Caco-2 (cell line): ENCODE results near the gene PLXDC2. TPM values are rescaled to one million over a fixed set of nuclear protein-coding genes. Genes with fewer than 3 reads are reported as not detected.

Source experiments
- BruUV-seq: library from RNA; stranded (reverse); fragments of 400-500 nt; replicated peaks from 2 replicates; lab custom pipeline; 2021; lab: Mats Ljungman, UMichigan
- CTCF ChIA-PET: fragments of 300-600 bp; sonication (Branson Sonifier 250); formaldehyde crosslinking; loops from one replicate; lab custom pipeline; 2022; ENCODE audit warnings: antibody characterized with exemption; lab: Charles Lee
- POLR2A ChIA-PET: fragments of 300-600 bp; sonication (Branson Sonifier 250); formaldehyde crosslinking; loops from one replicate; lab custom pipeline; 2022; ENCODE audit warnings: antibody characterized with exemption; lab: Charles Lee
- DNase-seq, 2 experiments: peaks; one replicate each; pipeline versions ENCODE4 v3.0.0 to v3.0.0-alpha.2; 2020 to 2022
- H3K27me3 ChIP-seq: replicated peaks from 2 replicates; pipeline ENCODE4 v1.6.0; 2011; ENCODE audit warnings: low read length; ENCODE audit not compliant: control insufficient read depth, insufficient read depth
- H3K36me3 ChIP-seq: 2 replicates; pipeline ENCODE4 v1.5.1; 2011; ENCODE audit warnings: low read length; ENCODE audit not compliant: control insufficient read depth, insufficient read depth
- H3K4me1 ChIP-seq: fragments of 250-450 bp; sonication (Bioruptor Pico); 2 replicates; pipeline ENCODE4 v1.5.1; 2020; ENCODE audit warnings: mild to moderate bottlenecking
- H3K4me3 ChIP-seq: 2 replicates; pipeline ENCODE4 v1.5.1; 2011; ENCODE audit warnings: low read depth, mild to moderate bottlenecking, control low read depth, low read length
- H3K9me3 ChIP-seq: fragments of 250-450 bp; sonication (Bioruptor Pico); 2 replicates; pipeline ENCODE4 v1.5.1; 2020; ENCODE audit warnings: mild to moderate bottlenecking, moderate library complexity
- H3K27ac Mint-ChIP-seq: one replicate; pipeline ENCODE4 v1.8.0; 2022; ENCODE audit warnings: mixed read lengths; ENCODE audit not compliant: unreplicated experiment
- H3K27me3 Mint-ChIP-seq: one replicate; pipeline ENCODE4 v1.8.0; 2022; ENCODE audit warnings: mixed read lengths; ENCODE audit not compliant: insufficient read depth, unreplicated experiment
- H3K36me3 Mint-ChIP-seq: one replicate; pipeline ENCODE4 v1.8.0; 2022; ENCODE audit warnings: mild to moderate bottlenecking, mixed read lengths; ENCODE audit not compliant: insufficient read depth, unreplicated experiment
- H3K4me1 Mint-ChIP-seq: one replicate; pipeline ENCODE4 v1.8.0; 2022; ENCODE audit warnings: low read depth, mixed read lengths; ENCODE audit not compliant: unreplicated experiment
- H3K4me3 Mint-ChIP-seq: one replicate; pipeline ENCODE4 v1.8.0; 2022; ENCODE audit warnings: mild to moderate bottlenecking, moderate library complexity, mixed read lengths; ENCODE audit not compliant: unreplicated experiment
- H3K9me3 Mint-ChIP-seq: one replicate; pipeline ENCODE4 v1.8.0; 2022; ENCODE audit warnings: mixed read lengths; ENCODE audit not compliant: unreplicated experiment
- intact Hi-C: fragments of 100-400 bp; cut with micrococcal nuclease; formaldehyde crosslinking; loops from one replicate; pipeline ENCODE4 v1.10.0; 2022; ENCODE audit not compliant: unreplicated experiment
- total RNA-seq: library from RNA; stranded (reverse); gene quantifications from 2 replicates; pipeline ENCODE4 v1.2.3, GENCODE V29; 2022
- TF ChIP-seq, protein P1 (sequence below), 2 experiments: fragments of 200-600 bp in 1 of 2; IDR thresholded peaks; 1 replicate in 1 of 2; 2 replicates in 1 of 2; pipeline versions ENCODE4 v1.5.1 to v1.8.0; 2011 to 2022; ENCODE audit warnings: antibody characterized with exemption in 1 of 2, control low read depth in 1 of 2, inconsistent platforms in 1 of 2, low read depth in 1 of 2, low read length in 1 of 2, mild to moderate bottlenecking in 1 of 2, moderate library complexity in 1 of 2; ENCODE audit not compliant: insufficient read depth in 1 of 2, severe bottlenecking in 1 of 2, unreplicated experiment in 1 of 2

The PLXDC2 gene
- total RNA-seq, 1 experiment from 2014 or later = 0.54 TPM

DNA sequence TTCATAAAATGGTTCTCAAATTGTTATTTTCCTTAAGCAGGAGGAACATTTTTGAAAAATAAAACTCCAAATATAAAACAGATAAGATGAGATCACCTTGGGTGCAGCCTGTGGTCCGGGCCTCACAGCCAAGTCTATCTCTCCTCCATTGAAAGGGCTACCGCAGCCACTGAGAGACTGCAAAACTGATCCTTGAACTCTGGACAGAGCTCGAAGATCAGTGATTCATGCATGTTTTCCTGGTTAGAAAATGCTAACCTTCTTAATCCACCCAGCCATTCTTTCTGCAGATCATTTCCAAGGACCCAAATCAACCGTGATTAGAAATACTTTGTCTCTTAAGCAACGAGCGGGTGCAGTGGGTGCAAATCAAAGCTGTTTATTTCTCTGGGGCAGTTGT is 378.8 kb downstream of the PLXDC2 start:
- no peak for DNase-seq
- Histone ChIP-seq H3K4me1 (no peaks in the 10 kb centered on the region), H3K4me3 (no peak overlapping the region), H3K9me3 (no peaks in the 10 kb centered on the region), H3K36me3 (no peaks in the 10 kb centered on the region), H3K27me3 (no peaks in the 10 kb centered on the region)
- no peak overlapping the region for H3K4me3 Mint-ChIP-seq
- no peaks in the 10 kb centered on the region for H3K36me3 Mint-ChIP-seq
- intact Hi-C loops = no loop called here
- H3K27ac Mint-ChIP-seq = no peak overlapping the region
- no peaks in the 10 kb centered on the region for H3K9me3 Mint-ChIP-seq
- ChIA-PET CTCF (no interaction called here), POLR2A (no interaction called here)
- H3K4me1 Mint-ChIP-seq = no peaks in the 10 kb centered on the region
- H3K27me3 Mint-ChIP-seq = peaks cover 6% of the 10 kb centered on the region
- no TSS peak for BruUV-seq
- TF ChIP-seq, protein P1, sequence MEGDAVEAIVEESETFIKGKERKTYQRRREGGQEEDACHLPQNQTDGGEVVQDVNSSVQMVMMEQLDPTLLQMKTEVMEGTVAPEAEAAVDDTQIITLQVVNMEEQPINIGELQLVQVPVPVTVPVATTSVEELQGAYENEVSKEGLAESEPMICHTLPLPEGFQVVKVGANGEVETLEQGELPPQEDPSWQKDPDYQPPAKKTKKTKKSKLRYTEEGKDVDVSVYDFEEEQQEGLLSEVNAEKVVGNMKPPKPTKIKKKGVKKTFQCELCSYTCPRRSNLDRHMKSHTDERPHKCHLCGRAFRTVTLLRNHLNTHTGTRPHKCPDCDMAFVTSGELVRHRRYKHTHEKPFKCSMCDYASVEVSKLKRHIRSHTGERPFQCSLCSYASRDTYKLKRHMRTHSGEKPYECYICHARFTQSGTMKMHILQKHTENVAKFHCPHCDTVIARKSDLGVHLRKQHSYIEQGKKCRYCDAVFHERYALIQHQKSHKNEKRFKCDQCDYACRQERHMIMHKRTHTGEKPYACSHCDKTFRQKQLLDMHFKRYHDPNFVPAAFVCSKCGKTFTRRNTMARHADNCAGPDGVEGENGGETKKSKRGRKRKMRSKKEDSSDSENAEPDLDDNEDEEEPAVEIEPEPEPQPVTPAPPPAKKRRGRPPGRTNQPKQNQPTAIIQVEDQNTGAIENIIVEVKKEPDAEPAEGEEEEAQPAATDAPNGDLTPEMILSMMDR (IDR thresholded peaks at IDR 0.05; ENCODE audit: insufficient read depth in 1 of 2, low read depth in 1 of 2, low read length in 1 of 2, severe bottlenecking in 1 of 2, unreplicated experiment in 1 of 2) = no peak

DNA sequence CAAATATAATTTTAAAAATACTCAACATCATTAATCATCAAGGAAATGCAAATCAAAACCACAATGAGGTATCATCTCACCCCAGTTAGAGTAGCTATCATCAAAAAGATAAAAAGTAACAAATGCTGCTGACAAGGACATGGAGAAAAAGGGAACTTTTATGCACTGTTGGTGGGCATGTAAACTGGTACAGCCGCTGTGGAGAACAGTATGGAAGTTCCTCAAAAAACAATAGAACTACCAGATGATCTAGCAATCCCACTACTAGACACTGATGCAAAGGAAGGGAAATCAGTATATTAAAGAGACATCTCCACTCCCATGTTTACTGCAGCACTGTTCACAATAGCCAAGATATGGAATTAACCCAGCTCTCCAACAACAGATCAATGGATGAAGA is 384.5 kb downstream of the PLXDC2 start:
- TF ChIP-seq, protein P1 (IDR thresholded peaks at IDR 0.05; ENCODE audit: insufficient read depth in 1 of 2, low read depth in 1 of 2, low read length in 1 of 2, severe bottlenecking in 1 of 2, unreplicated experiment in 1 of 2) = no peak
- Mint-ChIP-seq H3K4me1 (no peaks in the 10 kb centered on the region), H3K9me3 (no peaks in the 10 kb centered on the region), H3K27ac (no peak overlapping the region), H3K36me3 (no peaks in the 10 kb centered on the region), H3K27me3 (peaks cover 9% of the 10 kb centered on the region), H3K4me3 (no peak overlapping the region)
- Histone ChIP-seq H3K27me3 (no peaks in the 10 kb centered on the region), H3K36me3 (no peaks in the 10 kb centered on the region), H3K9me3 (no peaks in the 10 kb centered on the region), H3K4me3 (no peak overlapping the region), H3K4me1 (no peaks in the 10 kb centered on the region)
- DNase-seq = no peak
- no TSS peak for BruUV-seq
- CTCF ChIA-PET = no interaction called here
- intact Hi-C loops = no loop called here
- POLR2A ChIA-PET = no interaction called here

DNA sequence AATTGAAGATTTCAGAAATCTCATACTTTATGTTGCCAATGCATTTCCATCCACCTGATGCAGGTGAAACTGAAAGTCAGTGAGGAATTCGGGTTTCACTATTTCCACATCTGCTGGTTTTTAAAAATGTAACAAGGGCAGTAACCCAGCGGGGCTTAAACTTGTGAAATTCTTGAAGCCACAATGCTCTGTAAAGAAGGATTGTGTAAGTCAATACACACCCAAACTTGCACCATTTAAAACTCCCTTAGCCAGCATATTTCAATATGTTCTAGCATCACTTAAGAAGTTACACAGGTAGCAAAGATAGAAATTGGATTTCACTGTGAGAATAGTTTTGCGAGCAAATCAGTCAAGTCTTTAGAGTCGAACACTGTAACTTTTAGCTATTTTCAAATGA is 386.1 kb downstream of the PLXDC2 start:
- ChIA-PET POLR2A (no interaction called here), CTCF (no interaction called here)
- H3K4me3 Mint-ChIP-seq = no peak overlapping the region
- no peaks in the 10 kb centered on the region for H3K27me3 ChIP-seq
- intact Hi-C loops = no loop called here
- no peaks in the 10 kb centered on the region for H3K4me1 ChIP-seq
- DNase-seq = no peak
- H3K36me3 ChIP-seq = no peaks in the 10 kb centered on the region
- H3K27ac Mint-ChIP-seq = no peak overlapping the region
- no peaks in the 10 kb centered on the region for H3K9me3 ChIP-seq
- no peak overlapping the region for H3K4me3 ChIP-seq
- H3K9me3 Mint-ChIP-seq = no peaks in the 10 kb centered on the region
- H3K36me3 Mint-ChIP-seq = no peaks in the 10 kb centered on the region
- TF ChIP-seq, protein P1 (IDR thresholded peaks at IDR 0.05; ENCODE audit: insufficient read depth in 1 of 2, low read depth in 1 of 2, low read length in 1 of 2, severe bottlenecking in 1 of 2, unreplicated experiment in 1 of 2) = no peak
- H3K27me3 Mint-ChIP-seq = peaks cover 9% of the 10 kb centered on the region
- no TSS peak for BruUV-seq
- no peaks in the 10 kb centered on the region for H3K4me1 Mint-ChIP-seq
